22Rv1 (cell line): ENCODE results near the gene FUOM.

ENCODE experiments used
- ZFX ChIP-seq: fragments of 450-650 bp; IDR thresholded peaks from 2 replicates; pipeline ENCODE4 v1.6.1; 2017; ENCODE audit warnings: antibody characterized with exemption, borderline replicate concordance
- TF ChIP-seq, protein P1 (sequence below): fragments of 450-650 bp; IDR thresholded peaks from 2 replicates; pipeline ENCODE4 v1.5.1; 2017; ENCODE audit warnings: mild to moderate bottlenecking

DNA sequence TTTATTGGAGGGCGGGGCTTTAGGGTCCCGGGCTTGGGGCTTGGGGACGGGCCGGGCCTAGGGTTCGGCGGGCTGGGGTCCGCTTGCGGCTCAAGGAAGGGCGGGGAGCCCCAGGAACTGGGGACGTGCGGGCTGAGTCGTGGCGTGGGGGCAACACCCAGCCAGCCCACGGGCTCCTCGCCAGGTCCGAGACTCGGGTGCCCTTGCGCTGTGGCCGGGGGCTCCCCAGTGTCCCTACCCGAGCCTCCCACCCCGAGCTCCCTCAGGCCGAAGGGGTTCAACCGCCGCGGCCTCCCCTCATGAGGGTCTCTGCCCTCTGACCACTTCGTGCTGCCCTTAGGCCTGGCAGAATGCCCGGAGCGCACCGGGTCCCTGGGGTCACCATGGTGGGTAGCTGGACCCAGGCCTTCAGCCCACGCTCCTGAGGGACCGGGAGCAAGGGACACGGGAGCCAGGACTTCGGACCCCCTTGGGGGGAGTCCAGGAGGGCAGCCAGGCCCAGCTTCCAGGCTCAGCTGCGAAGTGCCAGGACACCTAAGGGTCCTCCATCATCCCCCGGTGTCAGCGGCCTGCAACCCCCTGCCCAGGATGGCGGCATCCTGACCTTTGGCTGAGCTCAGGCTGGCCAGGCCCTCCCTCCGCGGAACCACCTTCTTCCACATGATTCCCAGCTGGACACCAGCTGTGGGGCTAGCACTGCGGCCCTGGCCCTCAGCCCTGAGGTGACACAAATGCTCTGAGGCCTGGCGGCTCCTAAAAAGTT lies 524 bp upstream of the FUOM start:
- TF ChIP-seq, protein P1, sequence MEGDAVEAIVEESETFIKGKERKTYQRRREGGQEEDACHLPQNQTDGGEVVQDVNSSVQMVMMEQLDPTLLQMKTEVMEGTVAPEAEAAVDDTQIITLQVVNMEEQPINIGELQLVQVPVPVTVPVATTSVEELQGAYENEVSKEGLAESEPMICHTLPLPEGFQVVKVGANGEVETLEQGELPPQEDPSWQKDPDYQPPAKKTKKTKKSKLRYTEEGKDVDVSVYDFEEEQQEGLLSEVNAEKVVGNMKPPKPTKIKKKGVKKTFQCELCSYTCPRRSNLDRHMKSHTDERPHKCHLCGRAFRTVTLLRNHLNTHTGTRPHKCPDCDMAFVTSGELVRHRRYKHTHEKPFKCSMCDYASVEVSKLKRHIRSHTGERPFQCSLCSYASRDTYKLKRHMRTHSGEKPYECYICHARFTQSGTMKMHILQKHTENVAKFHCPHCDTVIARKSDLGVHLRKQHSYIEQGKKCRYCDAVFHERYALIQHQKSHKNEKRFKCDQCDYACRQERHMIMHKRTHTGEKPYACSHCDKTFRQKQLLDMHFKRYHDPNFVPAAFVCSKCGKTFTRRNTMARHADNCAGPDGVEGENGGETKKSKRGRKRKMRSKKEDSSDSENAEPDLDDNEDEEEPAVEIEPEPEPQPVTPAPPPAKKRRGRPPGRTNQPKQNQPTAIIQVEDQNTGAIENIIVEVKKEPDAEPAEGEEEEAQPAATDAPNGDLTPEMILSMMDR, result no peak
- no peak for TF ChIP-seq ZFX
